Endothelial cell of umbilical vein (primary cell): Measurements from ENCODE around the gene CRB1. TPM values are rescaled to one million over a fixed set of nuclear protein-coding genes. Genes with fewer than 3 reads are reported as not detected.

Experiments used
- BruUV-seq: library from RNA; stranded (reverse); fragments of 400-500 nt; replicated peaks from 2 replicates; lab custom pipeline; 2021; lab: Mats Ljungman, UMichigan
- CTCF ChIA-PET: fragments of 300-600, 350-600 bp; sonication (Branson Sonifier 250); formaldehyde crosslinking; loops from one replicate; lab custom pipeline; 2021; ENCODE audit warnings: antibody characterized with exemption, inconsistent platforms; lab: Charles Lee
- POLR2A ChIA-PET: fragments of 300-600, 350-600 bp; sonication (Branson Sonifier 250); formaldehyde crosslinking; loops from one replicate; lab custom pipeline; 2021; ENCODE audit warnings: antibody characterized with exemption, inconsistent platforms; lab: Charles Lee
- DNase-seq: peaks from one replicate; pipeline ENCODE4 v3.0.0-alpha.2; 2011; ENCODE audit warnings: low read depth, low spot score
- FAIRE-seq: peaks from 2 replicates; lab custom pipeline; 2011; peaks lifted over from hg19 to GRCh38; lab: Jason Lieb, UNC
- H2AFZ ChIP-seq: 2 replicates; pipeline ENCODE4 v1.6.0; 2012; ENCODE audit warnings: low read depth, low read length, control low read depth, inconsistent platforms
- H3K27ac ChIP-seq: 2 replicates; pipeline ENCODE4 v1.5.1; 2011; ENCODE audit warnings: low read depth, mild to moderate bottlenecking, control low read depth, low read length, moderate library complexity; ENCODE audit not compliant: insufficient read depth
- H3K27me3 ChIP-seq, 2 experiments: 2 replicates each; pipeline versions ENCODE4 v1.6.0 to v1.6.1; 2011; ENCODE audit warnings: low read length in 2 of 2, mixed read lengths in 1 of 2; ENCODE audit not compliant: control insufficient read depth in 2 of 2, insufficient read depth in 2 of 2
- H3K36me3 ChIP-seq, 2 experiments: 2 replicates in 1 of 2; 3 replicates in 1 of 2; pipeline ENCODE4 v1.5.1; 2011; ENCODE audit warnings: low read length in 2 of 2, mild to moderate bottlenecking in 1 of 2, moderate library complexity in 1 of 2; ENCODE audit not compliant: control insufficient read depth in 2 of 2, insufficient read depth in 2 of 2; ENCODE audit errors: extremely low read depth in 1 of 2
- H3K4me1 ChIP-seq: 3 replicates; pipeline ENCODE4 v1.5.1; 2011; ENCODE audit warnings: mild to moderate bottlenecking, low read length; ENCODE audit not compliant: control insufficient read depth, insufficient read depth; ENCODE audit errors: extremely low read depth
- H3K4me2 ChIP-seq: 2 replicates; pipeline ENCODE4 v1.6.1; 2011; ENCODE audit warnings: low read length, control low read depth, mixed read lengths; ENCODE audit not compliant: insufficient read depth
- H3K4me3 ChIP-seq, 3 experiments: fragments of 200-600 bp in 1 of 3; sonication (generic), shearing (Covaris generic) in 1 of 3; replicated peaks in 1 of 3; 2 replicates each; pipeline ENCODE4 v1.5.1; 2011 to 2016; ENCODE audit warnings: control low read depth in 3 of 3, low read length in 3 of 3, mild to moderate bottlenecking in 2 of 3, inconsistent platforms in 1 of 3, low read depth in 1 of 3, moderate library complexity in 1 of 3; ENCODE audit not compliant: insufficient read depth in 1 of 3
- H3K79me2 ChIP-seq: 2 replicates; pipeline ENCODE4 v1.6.0; 2012; ENCODE audit warnings: low read length, inconsistent platforms; ENCODE audit not compliant: control insufficient read depth, insufficient read depth
- H3K9ac ChIP-seq: replicated peaks from 2 replicates; pipeline ENCODE3; 2011; ENCODE audit warnings: low read length, control low read depth; ENCODE audit not compliant: insufficient read depth; ENCODE audit errors: extremely low read depth
- H3K9me1 ChIP-seq: replicated peaks from 3 replicates; pipeline ENCODE4 v1.6.0; 2011; ENCODE audit warnings: mild to moderate bottlenecking, low read length; ENCODE audit not compliant: control insufficient read depth, insufficient read depth; ENCODE audit errors: extremely low read depth
- H3K9me3 ChIP-seq: replicated peaks from 2 replicates; pipeline ENCODE4 v1.5.1; 2012; ENCODE audit warnings: low read length, inconsistent platforms; ENCODE audit not compliant: control insufficient read depth, insufficient read depth
- H4K20me1 ChIP-seq: replicated peaks from 2 replicates; pipeline ENCODE3; 2011; ENCODE audit warnings: mild to moderate bottlenecking, low read length; ENCODE audit not compliant: control insufficient read depth, insufficient read depth; ENCODE audit errors: extremely low read depth
- EZH2 ChIP-seq: IDR thresholded peaks from 2 replicates; pipeline ENCODE4 v1.6.1; 2012; ENCODE audit warnings: borderline replicate concordance, low read depth, mild to moderate bottlenecking, moderate library complexity, low read length, inconsistent platforms; ENCODE audit not compliant: severe bottlenecking
- FOS ChIP-seq: IDR thresholded peaks from 2 replicates; pipeline ENCODE4 v1.6.1; 2011; ENCODE audit warnings: mild to moderate bottlenecking, low read length, moderate library complexity, borderline replicate concordance; ENCODE audit not compliant: insufficient read depth
- GATA2 ChIP-seq: IDR thresholded peaks from 2 replicates; pipeline ENCODE4 v1.7.0; 2011; ENCODE audit warnings: low read depth, mild to moderate bottlenecking, moderate library complexity, mixed read lengths, low read length; ENCODE audit not compliant: insufficient read length, insufficient read depth
- JUN ChIP-seq: IDR thresholded peaks from 2 replicates; pipeline ENCODE4 v1.6.1; 2011; ENCODE audit warnings: borderline replicate concordance, low read depth; ENCODE audit not compliant: insufficient read length, insufficient read depth
- MYC ChIP-seq: IDR thresholded peaks from one replicate; pipeline ENCODE4 v1.6.1; 2011; ENCODE audit warnings: mild to moderate bottlenecking, low read depth, low read length
- POLR2A ChIP-seq: IDR thresholded peaks from 2 replicates; pipeline ENCODE4 v1.6.1; 2012; ENCODE audit warnings: low read depth, mild to moderate bottlenecking, control low read depth, low read length
- POLR2AphosphoS5 ChIP-seq: IDR thresholded peaks from 2 replicates; pipeline ENCODE4 v1.6.1; 2012; ENCODE audit warnings: low read depth, mild to moderate bottlenecking, control low read depth, low read length, moderate library complexity; ENCODE audit not compliant: insufficient read depth
- dilution Hi-C: fragments of 300-500 bp; cut with MboI; formaldehyde crosslinking; loops from one replicate; pipeline ENCODE4 v1.15.0; 2019; ENCODE audit warnings: low sequenced_read_pairs; ENCODE audit not compliant: extremely low pct_ligation_motif_present
- intact Hi-C: fragments of 100-400 bp; cut with micrococcal nuclease; formaldehyde crosslinking; loops from one replicate; pipeline ENCODE4 v1.10.0; 2022
- polyA plus RNA-seq, 4 experiments: library from polyadenylated mRNA; depleted of rRNA in 3 of 4; stranded (reverse) in 3 of 4; unstranded in 1 of 4; fragments of >200 nt; gene quantifications; 2 replicates each; pipeline versions ENCODE4 v1.2.1 to v1.2.3, GENCODE V29; 2011 to 2012; ENCODE audit warnings: missing spikeins in 1 of 4
- total RNA-seq: library from RNA; stranded (reverse); gene quantifications from 2 replicates; pipeline ENCODE4 v1.2.3, GENCODE V29; 2021
- TF ChIP-seq, protein P1 (sequence below): IDR thresholded peaks from 2 replicates; pipeline ENCODE4 v1.6.1; 2011; ENCODE audit not compliant: insufficient read depth, insufficient read length
- TF ChIP-seq, protein P2 (sequence below), 2 donors: IDR thresholded peaks; 1 replicate in 1 of 2; 2 replicates in 1 of 2; pipeline ENCODE4 v1.5.1; 2011; ENCODE audit warnings: low read length in 2 of 2, mild to moderate bottlenecking in 2 of 2, moderate library complexity in 2 of 2, control low read depth in 1 of 2, inconsistent platforms in 1 of 2, low read depth in 1 of 2; ENCODE audit not compliant: insufficient read depth in 1 of 2; ENCODE audit errors: extremely low read depth in 1 of 2

Gene CRB1
- total and polyA plus RNA-seq, 2 donors (not counting 3 experiments of a cell fraction or from before 2014, with no cell fraction given): not detected

DNA sequence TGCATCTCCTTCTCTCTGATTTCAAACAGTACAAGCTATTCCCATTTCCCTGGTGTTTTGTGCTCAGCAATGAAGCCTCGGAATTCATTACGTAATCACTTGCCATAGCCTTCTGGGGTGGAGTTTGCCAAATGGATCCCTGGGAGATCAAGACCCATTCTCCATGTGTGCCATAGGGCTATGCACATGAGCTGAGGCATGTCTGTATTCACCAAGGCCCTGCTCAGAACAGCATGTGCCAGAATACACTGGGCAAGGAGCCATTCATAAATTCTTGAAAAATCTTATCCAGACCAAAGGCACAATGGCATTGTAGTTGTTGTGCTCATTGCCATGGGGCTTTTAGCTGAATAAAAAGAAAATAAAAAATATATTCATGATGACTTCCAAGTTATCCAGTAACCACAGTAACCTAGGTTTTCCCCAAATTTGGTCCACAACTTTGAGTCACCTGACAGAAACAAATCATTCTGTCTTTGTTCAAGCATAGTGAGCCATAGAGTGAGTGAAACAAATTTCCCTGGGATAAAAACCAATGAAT lies 53.0 kb downstream of the CRB1 start:
- no TSS peak for BruUV-seq
- dilution Hi-C loops: no loop called here
- peaks cover 2% of the 10 kb centered on the region for H3K9me1 ChIP-seq
- no peaks in the 10 kb centered on the region for H3K79me2 ChIP-seq
- H3K27ac ChIP-seq: no peak overlapping the region
- H3K9ac ChIP-seq: no peak overlapping the region
- no peak overlapping the region for H3K4me3 ChIP-seq
- H3K36me3 ChIP-seq: no peaks in the 10 kb centered on the region
- CTCF ChIA-PET: interaction anchor here (1.0 to 1.3 kb wide), 2 partner anchors 10 to 15 kb away, joined by 3 read pairs; no protein-coding TSS in a partner anchor
- H3K4me2 ChIP-seq: no peak overlapping the region
- H2AFZ ChIP-seq: no peak overlapping the region
- no peaks in the 10 kb centered on the region for H4K20me1 ChIP-seq
- no peaks in the 10 kb centered on the region for H3K4me1 ChIP-seq
- intact Hi-C loops: no loop called here
- no peaks in the 10 kb centered on the region for H3K27me3 ChIP-seq
- no peak for FAIRE-seq
- no peak for DNase-seq
- H3K9me3 ChIP-seq: no peaks in the 10 kb centered on the region
- POLR2A ChIA-PET: no interaction called here
- TF ChIP-seq, protein P1, sequence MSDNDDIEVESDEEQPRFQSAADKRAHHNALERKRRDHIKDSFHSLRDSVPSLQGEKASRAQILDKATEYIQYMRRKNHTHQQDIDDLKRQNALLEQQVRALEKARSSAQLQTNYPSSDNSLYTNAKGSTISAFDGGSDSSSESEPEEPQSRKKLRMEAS: no peak
- TF ChIP-seq, protein P2, sequence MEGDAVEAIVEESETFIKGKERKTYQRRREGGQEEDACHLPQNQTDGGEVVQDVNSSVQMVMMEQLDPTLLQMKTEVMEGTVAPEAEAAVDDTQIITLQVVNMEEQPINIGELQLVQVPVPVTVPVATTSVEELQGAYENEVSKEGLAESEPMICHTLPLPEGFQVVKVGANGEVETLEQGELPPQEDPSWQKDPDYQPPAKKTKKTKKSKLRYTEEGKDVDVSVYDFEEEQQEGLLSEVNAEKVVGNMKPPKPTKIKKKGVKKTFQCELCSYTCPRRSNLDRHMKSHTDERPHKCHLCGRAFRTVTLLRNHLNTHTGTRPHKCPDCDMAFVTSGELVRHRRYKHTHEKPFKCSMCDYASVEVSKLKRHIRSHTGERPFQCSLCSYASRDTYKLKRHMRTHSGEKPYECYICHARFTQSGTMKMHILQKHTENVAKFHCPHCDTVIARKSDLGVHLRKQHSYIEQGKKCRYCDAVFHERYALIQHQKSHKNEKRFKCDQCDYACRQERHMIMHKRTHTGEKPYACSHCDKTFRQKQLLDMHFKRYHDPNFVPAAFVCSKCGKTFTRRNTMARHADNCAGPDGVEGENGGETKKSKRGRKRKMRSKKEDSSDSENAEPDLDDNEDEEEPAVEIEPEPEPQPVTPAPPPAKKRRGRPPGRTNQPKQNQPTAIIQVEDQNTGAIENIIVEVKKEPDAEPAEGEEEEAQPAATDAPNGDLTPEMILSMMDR (IDR thresholded peaks at IDR 0.05; ENCODE audit: extremely low read depth in 1 of 2, insufficient read depth in 1 of 2, low read depth in 1 of 2, low read length in 2 of 2): no peak
- TF ChIP-seq EZH2 (no peak), GATA2 (no peak), MYC (no peak), POLR2AphosphoS5 (no peak), FOS (no peak), JUN (no peak), POLR2A (no peak)
